Stomach smooth muscle (tissue), 2 donors: ENCODE results near the gene MAN2C1.
"Not testable (repeated sequence)": the region's sequence is repeated elsewhere in the genome, so short reads cannot be mapped to it uniquely, and the experiment has no call there.

Experiments used
- H3K27ac ChIP-seq: one replicate; pipeline ENCODE4 v1.7.0; 2013; ENCODE audit warnings: mild to moderate bottlenecking, low read length, inconsistent platforms
- H3K27me3 ChIP-seq, 2 donors: one replicate each; pipeline ENCODE4 v1.7.0; 2013; ENCODE audit warnings: low read length in 2 of 2; ENCODE audit not compliant: insufficient read depth in 2 of 2, control insufficient read depth in 1 of 2
- H3K36me3 ChIP-seq, 2 donors: one replicate each; pipeline ENCODE4 v1.7.0; 2013; ENCODE audit warnings: low read length in 2 of 2; ENCODE audit not compliant: control insufficient read depth in 2 of 2, insufficient read depth in 2 of 2
- H3K4me1 ChIP-seq: one replicate; pipeline ENCODE4 v1.7.0; 2013; ENCODE audit warnings: low read length; ENCODE audit not compliant: control insufficient read depth, insufficient read depth
- H3K4me3 ChIP-seq, 2 donors: one replicate each; pipeline ENCODE4 v1.7.0; 2013; ENCODE audit warnings: low read length in 2 of 2
- H3K9ac ChIP-seq, 2 donors: one replicate each; pipeline ENCODE4 v1.7.0; 2013; ENCODE audit warnings: low read length in 2 of 2, mild to moderate bottlenecking in 1 of 2
- H3K9me3 ChIP-seq, 2 donors: one replicate each; pipeline ENCODE4 v1.7.0; 2013; ENCODE audit warnings: low read length in 2 of 2; ENCODE audit not compliant: control insufficient read depth in 2 of 2
- donor health status: healthy.
- donor health status: Pancreatic carcinoma.

Gene MAN2C1

GRCh38 chr15:75353604-75354003, 14.8 kb downstream of the MAN2C1 start:
- Histone ChIP-seq H3K4me1 (peaks cover 7% of the 10 kb centered on the region), H3K9ac (no peak overlapping the region), H3K9me3 (no peaks in the 10 kb centered on the region), H3K27ac (no peak overlapping the region), H3K4me3 (no peak overlapping the region), H3K27me3 (no peaks in the 10 kb centered on the region), H3K36me3 (peaks cover 10 to 18% of the 10 kb centered on the region in 2 donors)

GRCh38 chr15:75352186-75353080, 16.0 kb downstream of the MAN2C1 start:
- Histone ChIP-seq H3K27me3 (no peaks in the 10 kb centered on the region), H3K27ac (no peak overlapping the region), H3K9me3 (no peaks in the 10 kb centered on the region), H3K9ac (no peak overlapping the region), H3K4me1 (peaks cover 13% of the 10 kb centered on the region), H3K36me3 (peaks cover 5 to 11% of the 10 kb centered on the region in 2 donors), H3K4me3 (no peak overlapping the region)

DNA sequence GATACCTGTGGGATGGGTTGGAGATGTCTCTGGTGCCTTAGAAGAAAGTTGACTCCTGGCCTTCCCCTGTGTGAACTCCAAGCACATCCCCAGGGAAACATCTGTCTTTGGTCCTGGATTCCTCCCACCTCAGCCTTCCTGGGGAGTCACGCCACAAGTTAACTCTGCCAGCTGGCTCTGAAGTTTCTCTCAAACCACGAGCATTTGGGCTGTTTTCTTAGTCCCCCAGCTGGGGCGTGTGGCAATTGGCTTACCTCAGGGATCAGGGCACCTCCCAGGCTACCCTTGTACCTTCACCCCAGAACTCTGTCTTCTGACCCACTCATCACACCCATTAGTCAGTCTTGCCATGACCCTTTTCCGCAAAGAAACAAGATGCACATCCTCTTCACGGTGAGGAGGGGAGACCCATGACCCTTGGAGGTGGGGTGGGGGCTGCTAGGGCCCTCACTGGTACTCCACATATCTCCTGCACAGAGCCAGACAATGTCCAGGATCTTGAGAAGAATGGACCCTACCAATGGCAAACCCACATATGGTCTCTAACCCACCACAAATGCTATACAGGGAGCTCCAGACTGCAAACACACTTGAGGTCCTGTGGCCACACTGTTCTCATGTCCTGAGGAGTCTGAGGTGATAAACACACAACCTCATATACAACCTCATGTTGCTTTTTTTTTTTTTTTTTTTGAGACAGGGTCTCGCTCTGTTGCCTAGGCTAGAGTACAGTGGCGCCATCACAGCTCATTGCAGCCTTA, 17.6 kb downstream of the MAN2C1 start:
- peaks cover 15% of the 10 kb centered on the region for H3K4me1 ChIP-seq
- no peak overlapping the region for H3K27ac ChIP-seq
- no peak overlapping the region for H3K9ac ChIP-seq

GRCh38 chr15:75349851-75350588, 18.4 kb downstream of the MAN2C1 start:
- peaks cover 0 to 2% of the 10 kb centered on the region in 2 donors for H3K36me3 ChIP-seq
- no peak overlapping the region for H3K27ac ChIP-seq
- no peaks in the 10 kb centered on the region for H3K27me3 ChIP-seq
- peaks cover 15% of the 10 kb centered on the region for H3K4me1 ChIP-seq
- no peaks in the 10 kb centered on the region for H3K9me3 ChIP-seq
- H3K4me3 ChIP-seq = no peak overlapping the region
- H3K9ac ChIP-seq = no peak overlapping the region

More for the DNA sequence above, 17.6 kb downstream of the MAN2C1 start:
- no peaks in the 10 kb centered on the region for H3K9me3 ChIP-seq
- H3K36me3 ChIP-seq = peaks cover 0 to 2% of the 10 kb centered on the region in 2 donors
- no peaks in the 10 kb centered on the region for H3K27me3 ChIP-seq
- no peak overlapping the region for H3K4me3 ChIP-seq

DNA sequence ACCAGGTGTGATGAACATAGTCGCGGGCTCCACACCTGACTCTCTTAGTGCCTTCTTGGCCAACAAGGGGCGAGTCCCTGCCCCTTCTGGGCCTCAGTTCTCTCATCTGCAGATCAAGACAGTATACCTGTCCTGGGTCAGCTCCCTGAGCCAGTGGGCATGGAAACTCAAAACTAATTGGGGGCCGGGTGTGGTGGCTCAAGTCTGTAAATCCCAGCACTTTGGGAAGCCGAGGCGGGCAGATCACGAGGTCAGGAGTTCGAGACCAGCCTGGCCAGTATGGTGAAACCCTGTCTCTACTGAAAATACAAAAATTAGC, 19.1 kb downstream of the MAN2C1 start:
- H3K4me1 ChIP-seq = peaks cover 15% of the 10 kb centered on the region
- H3K4me3 ChIP-seq = peak overlapping the region in 1 of 2 donors; percentile 94
- not testable (repeated sequence) for H3K9me3 ChIP-seq, H3K27me3 ChIP-seq, H3K9ac ChIP-seq, H3K36me3 ChIP-seq, H3K27ac ChIP-seq

- no peaks in the 10 kb centered on the region for H3K9me3 ChIP-seq
- no peaks in the 10 kb centered on the region for H3K36me3 ChIP-seq
- no peak overlapping the region for H3K27ac ChIP-seq
- H3K4me3 ChIP-seq = peak overlapping the region; percentile 94
- H3K9ac ChIP-seq = peak overlapping the region; percentile 79 to 82
- H3K4me1 ChIP-seq = peaks cover 15% of the 10 kb centered on the region
- no peaks in the 10 kb centered on the region for H3K27me3 ChIP-seq
Measured at GRCh38 chr15:75348562-75349350, 19.7 kb downstream of the MAN2C1 start.

DNA sequence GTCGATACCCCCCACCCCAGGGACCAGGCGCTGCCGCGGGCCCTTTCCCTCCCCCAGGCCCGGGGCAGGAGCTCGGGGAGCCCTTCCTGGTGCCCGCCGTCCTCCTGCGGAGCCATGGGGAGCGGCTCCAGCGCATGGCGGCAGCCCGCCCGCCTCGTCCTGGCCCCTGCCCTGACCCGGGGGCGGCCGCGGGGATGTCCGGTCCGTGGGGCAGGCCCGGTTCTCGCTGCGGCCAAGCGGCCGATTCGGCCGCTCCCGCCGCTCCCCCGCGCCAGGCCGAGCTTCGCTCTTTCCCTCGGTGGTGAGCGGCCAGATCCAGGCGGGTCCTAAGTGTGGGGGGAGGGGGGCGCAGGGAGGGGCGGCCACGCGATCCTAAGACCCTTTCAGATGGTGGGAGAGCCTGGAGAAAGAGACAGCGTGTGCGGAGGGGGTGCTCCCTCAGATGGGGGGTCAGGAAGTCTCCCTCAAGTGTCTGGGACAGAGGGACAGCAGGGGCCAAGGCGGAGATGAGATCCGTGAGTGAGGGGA, 20.3 kb downstream of the MAN2C1 start:
- H3K36me3 ChIP-seq = no peaks in the 10 kb centered on the region
- H3K9ac ChIP-seq = peak overlapping the region; percentile 79 to 82
- peaks cover 15% of the 10 kb centered on the region for H3K4me1 ChIP-seq
- H3K4me3 ChIP-seq = peak overlapping the region; percentile 94
- H3K27ac ChIP-seq = no peak overlapping the region
- H3K9me3 ChIP-seq = no peaks in the 10 kb centered on the region
- H3K27me3 ChIP-seq = no peaks in the 10 kb centered on the region

DNA sequence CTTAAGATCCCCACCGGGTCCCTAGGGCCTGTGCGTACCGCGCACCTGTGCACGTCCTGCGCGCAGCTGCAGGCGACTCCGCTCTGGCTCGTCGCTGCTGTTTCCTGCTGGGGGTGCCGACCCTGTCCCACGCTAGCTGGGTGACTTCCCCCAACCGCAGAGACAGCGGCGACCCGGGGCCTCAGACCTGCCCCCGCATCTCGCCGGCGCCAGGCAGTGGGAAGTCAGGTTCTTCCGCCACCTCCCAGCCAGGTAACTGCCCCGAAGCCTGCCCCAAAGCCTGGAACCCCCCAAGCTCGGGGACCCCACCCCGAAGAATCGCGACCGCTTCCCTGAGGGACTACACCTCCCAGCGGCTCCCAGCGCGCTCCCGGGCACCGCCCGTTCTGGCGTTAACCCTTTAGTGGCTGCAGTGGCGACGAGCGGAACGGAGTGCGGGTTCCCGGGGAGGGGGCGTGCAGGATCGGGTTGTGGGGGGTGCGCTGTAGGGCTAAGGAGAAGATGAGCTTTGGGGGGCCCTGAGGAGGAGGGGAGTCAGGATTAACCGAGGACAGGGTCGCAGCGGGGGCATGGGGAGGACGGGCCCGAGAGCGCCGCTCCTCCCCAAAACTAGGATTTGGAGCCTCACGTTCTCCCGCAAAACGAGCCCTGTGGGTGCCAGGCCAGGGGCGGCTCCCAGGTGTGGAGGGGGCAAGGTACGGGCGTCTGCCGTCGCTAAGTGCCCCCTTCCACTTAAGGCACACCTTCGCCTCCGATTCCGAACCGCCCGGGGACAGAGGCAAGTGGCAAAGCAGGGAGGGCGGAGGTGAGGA, 21.0 kb downstream of the MAN2C1 start:
- peak overlapping the region; percentile 94 for H3K4me3 ChIP-seq
- H3K9ac ChIP-seq = peak overlapping the region; percentile 79 to 82
- no peaks in the 10 kb centered on the region for H3K27me3 ChIP-seq
- no peaks in the 10 kb centered on the region for H3K36me3 ChIP-seq
- H3K9me3 ChIP-seq = no peaks in the 10 kb centered on the region
- peak overlapping the region; percentile 37 for H3K27ac ChIP-seq
- H3K4me1 ChIP-seq = peaks cover 15% of the 10 kb centered on the region

GRCh38 chr15:75346796-75347221, 21.6 kb downstream of the MAN2C1 start, which contains the start of gene NEIL1:
Gene NEIL1 (plus strand): TSS chr15:75347039. CDS start chr15:75348906, 1,867 bp downstream.
- H3K4me3 ChIP-seq = peak within 1 kb of the TSS; percentile 94
- peak within 1 kb of the TSS; percentile 37 for H3K27ac ChIP-seq
- H3K9me3 ChIP-seq = no peaks in the 10 kb centered on the region
- H3K27me3 ChIP-seq = no peaks in the 10 kb centered on the region
- H3K4me1 ChIP-seq = peaks cover 15% of the 10 kb centered on the region
- peak within 1 kb of the TSS; percentile 79 to 82 for H3K9ac ChIP-seq
- no peaks in the 10 kb centered on the region for H3K36me3 ChIP-seq
